HPDE6-E6E7 (cell line): ENCODE measurements around the gene UBE2F.
A peak's percentile ranks its signal among the peaks of the same experiment; 100 is the strongest.

Experiments used
- DNase-seq: peaks from one replicate; pipeline ENCODE4 v3.0.0; 2011; ENCODE audit warnings: missing footprints; ENCODE audit errors: extremely low spot score

UBE2F gene, protein sequence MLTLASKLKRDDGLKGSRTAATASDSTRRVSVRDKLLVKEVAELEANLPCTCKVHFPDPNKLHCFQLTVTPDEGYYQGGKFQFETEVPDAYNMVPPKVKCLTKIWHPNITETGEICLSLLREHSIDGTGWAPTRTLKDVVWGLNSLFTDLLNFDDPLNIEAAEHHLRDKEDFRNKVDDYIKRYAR

DNA sequence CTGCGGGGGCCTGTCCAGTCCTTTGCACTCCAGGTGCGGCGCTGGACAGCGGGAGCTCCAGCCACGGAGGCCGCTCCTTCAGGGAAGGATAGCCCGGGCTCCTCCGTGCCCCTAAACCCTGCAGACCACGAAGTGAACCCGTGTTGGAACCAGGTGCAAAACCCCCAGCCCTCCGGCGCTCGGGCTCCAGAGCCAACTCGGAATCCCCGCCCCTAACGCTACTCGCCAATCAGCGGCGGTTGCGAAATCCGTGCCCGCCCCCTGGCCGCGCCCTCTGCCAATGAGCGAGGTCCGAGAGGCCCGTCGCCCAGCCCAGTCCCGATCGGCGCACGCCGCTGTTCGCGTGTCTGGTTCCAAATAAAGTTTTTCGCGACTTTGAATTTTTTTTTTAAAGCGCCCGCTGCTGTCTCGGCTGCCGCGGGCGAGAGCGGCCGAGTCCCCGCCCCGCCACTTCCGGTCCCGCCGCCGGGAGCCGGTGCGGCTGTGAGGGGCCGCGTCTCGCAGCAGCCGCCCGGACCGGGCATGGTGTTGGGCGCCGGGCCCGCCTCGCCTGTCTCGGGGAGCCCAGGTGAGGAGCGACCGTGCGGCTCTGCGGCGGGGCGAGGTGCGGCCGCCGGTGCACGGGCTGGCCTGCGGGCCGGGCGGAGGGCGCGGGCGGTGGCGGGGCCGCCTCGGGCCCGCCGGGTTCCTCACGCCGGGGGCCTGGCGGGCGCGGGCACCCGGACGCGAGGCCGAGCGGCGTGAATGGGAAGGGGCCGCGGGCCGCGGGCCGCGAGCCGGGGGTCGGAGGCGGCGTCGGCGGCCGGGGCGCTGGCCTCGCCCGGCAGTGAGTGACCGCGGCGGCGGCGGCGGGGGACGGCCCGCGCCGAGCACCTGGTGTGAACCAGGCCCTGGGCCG is at the start of gene UBE2F:
Gene UBE2F, plus strand, starts transcription at position 450 of the 898 bp plus-strand sequence. CDS start 6,094 bp downstream, outside the sequence.
- DNase-seq = peak; percentile 92

DNA sequence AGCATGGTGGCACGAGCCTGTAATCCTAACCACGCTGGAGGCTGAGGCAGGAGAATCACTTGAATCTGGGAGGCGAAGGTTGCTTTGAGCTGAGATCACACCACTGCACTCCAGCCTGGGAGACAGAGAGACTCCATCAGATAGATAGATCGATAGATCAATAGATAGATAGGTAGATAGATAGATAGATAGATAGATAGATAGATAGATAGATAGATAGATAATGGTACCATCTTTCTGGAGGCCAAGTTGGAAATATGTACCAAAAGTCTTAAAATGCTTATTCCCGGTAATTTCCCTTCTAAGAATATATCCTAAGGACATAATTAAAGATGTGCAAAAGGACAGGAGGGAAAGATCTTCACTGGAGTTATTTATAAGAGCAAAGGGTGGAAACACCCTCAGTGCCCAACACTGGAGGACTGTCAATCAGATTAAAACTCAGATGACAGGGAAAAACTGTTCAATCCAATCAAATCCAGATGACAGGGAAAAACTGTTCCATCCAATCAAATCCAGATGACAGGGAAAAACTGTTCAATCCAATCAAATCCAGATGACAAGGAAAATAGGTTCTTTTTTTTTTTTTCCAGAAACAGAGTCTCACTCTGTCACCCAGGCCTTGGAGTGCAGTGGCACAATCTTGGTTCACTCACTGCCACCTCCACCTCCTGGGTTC is 49.0 kb upstream of the UBE2F start:
- DNase-seq = no peak

DNA sequence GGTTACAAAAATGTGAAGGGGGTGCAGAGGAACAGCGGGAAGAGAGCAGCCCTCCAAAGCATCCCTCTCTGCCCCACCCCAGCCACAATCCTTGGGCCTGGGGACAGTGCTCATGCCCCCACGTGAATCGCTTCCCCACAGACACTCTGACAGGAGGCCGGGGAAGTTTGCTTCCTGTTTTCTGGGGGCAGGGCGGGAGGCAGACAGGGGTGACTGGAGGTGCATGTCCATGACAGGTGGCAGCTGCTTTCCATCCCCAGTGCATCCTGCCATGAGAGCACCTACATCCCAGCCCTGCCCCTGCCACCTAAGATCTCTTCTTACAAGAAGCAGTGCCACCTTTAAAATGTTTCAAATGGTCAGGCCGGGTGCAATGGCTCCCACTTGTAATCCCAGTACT is 47.2 kb upstream of the UBE2F start:
- DNase-seq = no peak

DNA sequence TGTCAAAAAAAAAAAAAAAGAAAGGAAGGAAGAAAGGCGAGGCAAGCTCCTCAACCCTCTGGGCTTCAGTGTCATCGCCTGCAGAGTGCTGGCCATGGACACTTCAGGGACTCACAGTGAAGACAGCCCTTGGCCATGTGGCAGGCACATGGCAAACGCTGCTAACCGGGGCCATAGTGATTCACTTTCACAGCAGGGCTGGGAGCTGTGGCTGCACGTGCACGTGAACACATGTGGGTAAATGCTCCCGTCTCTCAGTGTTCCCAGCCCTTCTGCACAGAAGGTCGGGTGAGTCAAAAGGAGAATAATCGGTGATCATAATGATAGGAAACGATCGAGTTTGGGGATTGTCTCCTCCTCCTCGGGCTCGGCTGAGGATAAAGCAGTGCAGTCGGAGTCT is 46.1 kb upstream of the UBE2F start:
- DNase-seq = no peak

DNA sequence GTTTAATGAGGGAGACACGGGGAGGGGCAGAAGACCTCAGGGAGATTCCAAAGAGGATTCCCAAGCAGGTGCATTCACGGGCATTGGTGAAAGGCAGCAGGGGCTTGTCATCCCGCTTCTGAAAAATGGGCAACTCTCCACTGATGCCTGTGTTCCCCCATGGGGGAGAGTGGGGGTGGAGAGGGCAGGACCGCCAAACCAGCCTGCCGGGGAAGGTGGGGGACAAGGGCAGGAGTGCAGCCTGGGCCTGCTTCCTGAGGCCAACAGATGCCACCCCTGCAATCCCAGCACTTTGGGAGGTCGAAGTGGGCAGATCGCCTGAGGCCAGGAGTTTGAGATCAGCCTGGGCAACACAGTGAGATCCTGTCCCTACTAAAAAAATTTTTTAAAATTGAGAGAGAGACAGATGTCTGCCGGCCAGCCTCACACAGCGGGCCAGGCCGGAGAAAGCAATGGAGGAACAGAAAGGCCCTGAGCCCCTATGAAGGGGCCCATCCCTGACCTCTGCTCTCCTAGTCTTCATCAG is 44.8 kb upstream of the UBE2F start:
- DNase-seq = no peak

DNA sequence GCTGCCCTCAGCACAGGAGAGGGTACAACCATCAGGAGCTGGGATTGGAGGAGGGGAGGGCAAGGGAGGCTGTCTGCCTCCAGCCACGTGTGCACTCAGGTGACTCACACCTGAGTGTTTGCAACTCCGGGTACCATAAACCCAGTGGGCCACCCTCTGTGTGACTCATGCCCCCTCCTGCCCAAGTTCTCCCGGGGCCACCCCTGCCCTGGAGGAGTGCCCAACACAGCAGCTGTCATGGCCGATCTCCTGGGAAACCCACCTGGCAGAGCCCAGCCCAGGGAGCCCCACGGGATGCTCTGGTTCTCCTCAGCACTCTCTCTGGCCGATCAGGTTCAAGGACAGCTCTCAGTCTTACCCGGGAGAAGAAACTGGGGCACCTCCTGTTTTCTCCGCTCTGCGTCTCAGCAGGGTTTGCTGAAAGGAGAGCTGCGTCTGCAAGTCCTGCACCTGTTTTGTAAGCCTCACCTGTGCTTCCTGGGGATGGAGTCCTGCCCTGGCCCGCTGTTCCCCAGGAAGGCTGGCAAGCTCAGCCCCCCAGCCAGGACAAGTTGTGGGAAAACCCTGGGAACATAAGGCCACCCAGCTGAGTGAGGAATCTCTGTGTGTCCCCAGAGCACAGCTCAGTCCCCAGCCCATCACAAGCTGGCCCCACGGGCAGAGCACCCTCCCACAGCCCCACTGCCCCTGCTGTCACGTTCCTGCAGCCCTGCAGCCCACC is 44.0 kb upstream of the UBE2F start:
- peak; percentile 74 for DNase-seq

DNA sequence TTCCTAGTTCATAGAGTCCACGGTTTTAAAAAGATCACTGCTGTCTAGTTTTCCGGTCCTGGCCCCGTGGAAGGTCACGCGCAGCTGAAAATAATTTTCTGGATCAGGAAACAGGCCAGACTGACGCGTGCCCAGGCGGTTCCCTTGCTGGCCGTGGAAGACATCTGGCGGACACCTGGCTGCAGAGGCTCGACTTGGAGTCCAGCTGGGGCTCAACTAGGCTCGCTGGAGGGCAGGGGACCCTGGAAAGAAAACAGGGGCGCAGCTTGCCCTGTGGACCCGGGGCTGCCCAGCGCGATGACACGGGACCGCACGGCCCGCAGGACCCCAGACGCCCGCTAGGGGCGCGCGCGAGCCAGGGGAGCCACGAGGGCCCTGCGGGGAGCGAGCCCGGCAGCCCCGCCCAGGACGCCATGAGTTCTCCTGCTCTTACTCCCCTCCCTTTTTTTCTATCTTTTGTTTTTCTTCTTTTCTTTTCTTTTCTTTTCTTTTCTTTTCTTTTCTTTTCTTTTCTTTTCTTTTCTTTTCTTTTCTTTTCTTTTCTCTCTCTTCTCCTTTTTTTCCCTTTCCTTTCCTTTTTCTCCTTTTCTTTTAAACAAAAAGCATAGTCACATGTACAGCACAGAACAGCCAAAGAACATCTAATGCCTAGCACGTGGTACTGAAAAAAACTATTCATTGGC is 43.2 kb upstream of the UBE2F start:
- DNase-seq = peak; percentile 22

DNA sequence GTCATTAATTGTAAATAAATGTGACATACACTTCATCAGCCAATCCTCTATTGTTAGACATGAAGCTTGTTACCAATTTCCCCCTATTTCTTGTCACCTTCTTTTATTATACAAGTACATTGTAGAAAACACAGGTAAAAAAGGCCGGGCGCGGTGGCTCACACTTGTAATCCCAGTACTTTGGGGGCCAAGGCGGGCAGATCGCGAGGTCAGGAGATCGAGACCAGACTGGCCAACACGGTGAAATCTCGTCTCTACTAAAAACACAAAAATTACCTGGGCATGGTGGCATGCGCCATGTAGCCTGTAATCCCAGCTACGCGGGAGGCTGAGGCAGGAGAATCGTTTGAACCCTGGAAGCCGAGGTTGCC is 42.7 kb upstream of the UBE2F start:
- DNase-seq = no peak

DNA sequence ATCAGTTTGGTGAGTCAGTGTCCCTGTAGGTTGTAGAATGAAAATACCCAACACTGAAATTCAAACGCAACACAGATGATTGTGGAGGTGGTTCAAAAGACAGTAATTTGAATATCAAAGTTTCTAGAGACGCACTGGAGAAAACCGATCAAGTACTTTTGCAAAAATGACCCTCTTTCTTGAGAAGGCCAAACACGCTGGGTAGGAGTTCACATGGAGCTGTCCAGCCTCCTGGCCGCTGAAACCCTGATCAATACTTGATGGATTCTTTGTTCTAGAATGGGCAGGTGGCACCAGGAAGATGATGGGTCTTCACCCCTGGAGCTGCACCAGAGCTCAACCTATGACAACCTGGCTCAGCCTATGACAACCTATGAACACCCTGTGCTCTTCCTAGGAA is 39.7 kb upstream of the UBE2F start:
- no peak for DNase-seq

DNA sequence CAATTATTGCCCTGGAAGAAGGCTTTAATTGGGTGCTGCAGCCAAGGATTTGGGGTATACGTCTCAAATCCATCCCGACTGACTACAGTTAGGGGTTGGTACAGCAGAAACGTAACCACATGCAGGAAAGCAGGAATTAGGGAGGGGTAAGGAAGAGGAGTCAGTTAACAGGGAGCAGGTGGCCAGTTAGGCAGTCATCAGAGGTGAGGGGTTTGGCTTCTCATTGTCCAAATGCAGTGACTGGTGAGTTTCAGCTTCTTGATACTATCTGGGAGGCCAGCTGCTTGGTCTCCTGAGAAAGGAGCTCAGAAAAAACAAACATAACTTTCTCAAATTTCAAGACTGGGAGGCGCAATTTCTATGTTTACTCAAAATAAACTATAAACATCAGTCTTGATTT is 38.8 kb upstream of the UBE2F start:
- no peak for DNase-seq

DNA sequence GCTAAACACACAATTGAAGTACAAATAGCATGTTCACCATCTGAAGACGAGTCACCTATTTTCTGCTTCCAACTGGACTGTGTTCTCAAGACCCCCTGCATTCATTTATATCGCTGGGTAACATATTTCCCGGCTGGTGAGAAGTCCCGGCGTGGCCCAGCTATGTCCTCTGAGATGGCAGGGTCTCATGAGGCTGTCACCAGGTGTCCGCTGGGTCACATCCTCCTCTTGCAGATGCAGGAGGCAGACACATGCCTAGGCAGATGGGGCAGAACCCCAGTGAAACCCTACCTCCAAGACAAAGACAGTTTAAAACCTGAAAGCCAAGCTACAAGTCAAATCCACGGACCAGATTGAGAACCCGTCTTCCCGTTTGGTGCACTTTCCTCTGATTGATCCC is 36.8 kb upstream of the UBE2F start:
- no peak for DNase-seq

DNA sequence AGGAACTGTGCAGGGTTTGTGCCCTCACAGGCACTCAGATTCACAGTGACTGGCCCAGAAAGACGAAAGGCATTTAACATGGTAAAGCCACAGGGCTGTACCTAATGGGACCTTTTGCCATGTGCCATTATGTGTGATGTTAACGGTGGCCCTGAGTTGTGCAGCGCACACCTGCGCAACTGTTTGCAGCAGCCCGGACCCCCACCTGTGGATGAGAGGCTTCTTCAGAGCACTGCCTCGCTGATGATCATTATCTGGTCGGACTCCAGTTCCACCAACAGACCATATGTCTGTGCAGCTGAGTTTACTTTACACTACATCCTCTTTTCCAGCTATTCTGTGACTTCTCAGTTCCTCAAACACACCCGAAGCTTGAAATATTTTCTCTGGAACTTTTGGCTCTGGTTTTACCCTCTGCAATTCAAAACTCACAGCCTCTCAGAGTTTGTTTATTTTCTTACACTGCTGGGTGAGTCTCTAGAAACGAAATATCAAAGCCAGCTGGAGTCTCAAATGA is 35.6 kb upstream of the UBE2F start:
- DNase-seq = no peak

DNA sequence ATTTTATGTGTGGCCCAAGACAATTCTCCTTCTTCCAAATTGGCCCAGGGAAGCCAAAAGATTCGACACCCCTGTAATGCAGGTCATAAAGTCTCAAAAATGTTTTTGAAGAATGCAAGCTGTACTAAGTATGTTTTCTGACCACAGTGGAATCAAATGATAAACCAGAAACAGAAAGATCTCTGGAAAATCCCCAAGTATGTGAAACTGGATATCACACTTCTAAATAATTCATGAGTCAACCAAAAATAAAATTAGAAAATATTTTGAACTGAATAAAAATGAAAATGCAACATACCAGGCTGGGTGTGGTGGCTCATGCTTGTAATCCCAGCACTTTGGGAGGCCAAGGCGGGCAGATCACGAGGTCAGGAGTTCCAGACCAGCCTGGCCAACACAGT is 34.1 kb upstream of the UBE2F start:
- no peak for DNase-seq

DNA sequence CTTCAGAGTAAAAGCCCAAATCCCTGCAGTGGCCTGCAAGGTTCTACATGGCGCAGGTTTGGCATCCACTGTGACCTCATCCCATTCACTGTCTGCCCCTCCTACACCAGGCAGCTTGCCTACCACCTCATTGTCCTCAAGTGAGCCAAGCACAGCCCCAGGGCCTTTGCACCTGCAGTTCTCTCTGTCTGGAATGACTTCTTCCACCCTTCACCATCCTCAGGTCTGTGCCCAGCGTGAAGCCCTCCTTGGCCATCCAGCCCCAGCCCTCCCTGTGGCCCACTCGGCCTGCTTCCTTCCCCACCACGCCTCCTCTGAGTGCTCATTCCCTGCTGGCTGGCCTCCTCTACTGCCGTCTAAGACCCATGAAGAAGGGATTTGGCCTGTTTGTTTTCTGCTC is 32.6 kb upstream of the UBE2F start:
- no peak for DNase-seq

DNA sequence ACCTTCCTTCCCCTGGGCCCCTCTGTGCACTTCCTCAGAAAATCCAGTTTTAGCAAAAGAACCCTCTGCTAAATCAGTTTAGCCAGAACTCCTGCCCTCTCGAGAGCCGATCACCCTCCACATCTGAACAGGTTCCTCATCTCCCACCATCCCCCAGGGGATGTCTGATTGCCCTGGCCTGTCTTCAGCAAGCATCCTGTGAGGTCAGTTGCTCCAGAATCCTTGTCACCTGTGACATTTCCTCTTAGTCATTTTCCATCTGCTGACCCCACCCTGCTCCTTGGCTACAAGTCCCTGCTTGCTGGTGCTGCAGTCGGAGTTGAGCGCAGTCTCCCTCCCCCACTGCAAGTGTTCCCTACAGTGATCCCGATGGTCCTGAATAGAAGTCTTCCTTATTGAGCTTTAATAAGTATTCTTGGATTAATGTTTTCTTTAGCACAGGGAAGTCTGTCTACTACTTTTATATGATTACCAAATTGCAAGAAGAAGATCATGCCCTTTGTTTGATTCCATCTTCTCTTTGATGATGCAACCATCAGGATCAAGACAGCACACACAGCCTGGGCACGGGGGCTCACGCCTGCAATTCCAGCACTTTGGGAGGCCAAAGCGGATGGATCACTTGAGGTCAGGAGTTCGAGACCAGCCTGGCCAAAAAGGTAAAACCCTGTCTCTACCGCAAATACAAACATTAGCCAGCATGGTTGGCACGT is 30.9 kb upstream of the UBE2F start:
- peak; percentile 71 for DNase-seq

DNA sequence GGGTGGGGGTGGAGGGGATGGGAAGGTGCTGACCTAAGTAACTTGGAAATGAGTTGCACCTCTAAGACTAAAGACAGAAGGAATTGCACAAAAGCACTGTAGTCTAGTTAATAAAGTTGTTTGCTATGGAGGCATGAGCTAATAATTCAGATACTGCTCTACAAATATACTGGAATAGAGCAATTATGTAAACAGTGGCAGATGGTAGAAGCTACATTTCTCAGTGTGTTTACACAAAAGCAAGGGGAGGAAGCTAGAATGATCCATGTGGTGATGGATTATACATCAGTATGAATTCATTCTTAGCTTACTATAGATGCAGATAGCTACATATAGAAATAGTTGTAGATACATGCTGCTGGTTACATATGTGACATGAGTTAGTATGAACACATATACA is 27.6 kb upstream of the UBE2F start:
- DNase-seq = no peak

DNA sequence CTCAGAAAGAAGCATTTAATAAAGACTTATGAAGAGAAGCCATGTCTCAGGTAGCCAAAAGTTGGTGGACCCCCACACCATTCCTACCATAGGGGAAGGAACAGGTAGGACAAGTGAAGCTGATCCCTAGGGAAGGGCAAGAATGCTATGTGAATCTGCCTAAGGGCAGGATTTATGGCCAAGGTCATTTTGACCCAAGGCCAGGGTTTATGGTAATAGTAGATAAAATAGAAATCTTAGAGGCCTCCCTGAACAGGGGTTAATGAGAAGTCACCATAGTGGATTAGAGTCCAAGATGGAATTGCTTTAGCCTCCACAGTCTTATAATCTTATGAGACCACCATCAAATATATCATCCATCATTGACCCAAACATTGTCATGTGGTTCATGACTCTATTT is 26.0 kb upstream of the UBE2F start:
- no peak for DNase-seq

DNA sequence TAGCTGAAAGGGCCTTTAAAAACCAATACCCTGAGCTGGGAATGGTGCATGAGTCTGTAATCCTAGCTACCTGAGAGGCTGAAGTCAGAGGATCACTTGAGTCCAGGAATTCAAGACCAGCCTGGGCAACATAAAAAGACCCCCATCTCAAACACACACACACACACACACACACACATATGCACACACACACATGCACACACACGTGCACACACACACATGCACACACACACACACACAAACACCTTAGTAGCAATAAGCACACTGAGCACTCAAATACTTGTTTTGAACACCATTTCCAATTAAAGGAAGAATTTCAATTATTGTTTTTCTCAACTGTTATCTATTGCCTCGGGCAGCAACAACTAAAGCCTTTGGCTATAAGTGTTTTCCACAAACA is 25.6 kb upstream of the UBE2F start:
- no peak for DNase-seq

DNA sequence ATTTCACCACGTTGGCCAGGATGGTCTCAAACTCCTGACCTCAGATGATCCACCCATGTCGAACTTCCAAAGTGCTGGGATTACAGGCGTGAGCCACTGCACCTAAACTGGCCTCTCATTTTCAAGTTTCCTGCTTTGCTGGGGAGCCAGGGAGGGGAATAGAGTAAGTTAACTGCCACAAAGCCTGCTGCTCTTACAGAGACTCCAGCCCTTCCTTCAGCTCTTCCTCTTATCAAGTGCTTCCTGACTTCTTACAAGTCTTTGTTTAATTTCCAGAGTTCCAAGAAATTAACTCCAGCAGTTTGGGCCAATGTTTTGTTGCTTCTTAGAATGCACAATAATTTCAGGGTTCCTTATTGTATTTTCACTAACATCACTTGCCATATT is 24.3 kb upstream of the UBE2F start:
- no peak for DNase-seq

DNA sequence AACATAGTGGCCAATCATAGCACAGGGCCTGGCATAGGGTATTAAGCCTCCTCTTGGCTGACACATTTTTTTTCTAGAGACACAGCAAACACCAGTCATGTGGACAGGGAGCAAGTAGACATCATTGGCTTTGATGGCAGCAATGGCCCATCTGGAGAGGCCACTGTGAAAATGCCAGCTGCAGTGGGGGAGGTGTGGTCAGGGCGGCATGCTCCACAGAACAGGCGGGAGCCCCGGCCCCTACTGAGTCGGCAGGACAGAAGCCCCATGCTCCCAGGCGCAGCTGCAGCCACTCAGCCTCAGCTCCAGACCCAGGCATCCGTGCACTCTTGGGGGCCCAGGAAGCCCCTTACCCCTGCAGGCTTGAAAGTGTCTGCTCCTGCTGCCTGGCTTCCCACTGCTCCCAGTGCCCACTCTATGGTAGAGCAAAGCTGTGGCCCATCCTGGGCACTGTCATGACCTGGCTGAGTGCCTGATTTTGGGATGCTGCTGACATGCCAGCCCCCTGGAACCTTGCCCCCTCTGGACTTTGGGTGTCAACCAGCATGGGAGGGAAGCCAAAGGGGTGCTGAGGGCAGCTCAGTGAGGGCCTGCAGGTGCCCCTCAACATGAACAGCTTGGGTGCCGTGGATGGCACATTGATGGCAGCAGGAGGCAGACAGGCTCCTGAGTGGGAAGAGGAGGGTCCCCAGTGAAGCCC is 23.3 kb upstream of the UBE2F start:
- DNase-seq = no peak
